ENCODE data around the gene DHX40. TPM values are rescaled to one million over a fixed set of nuclear protein-coding genes. Genes with fewer than 3 reads are reported as not detected.
"Not testable (repeated sequence)": the region's sequence is repeated elsewhere in the genome, so short reads cannot be mapped to it uniquely, and the experiment has no call there.

DHX40 gene
- 16.8 and 17.1 TPM in 2 replicates for total RNA-seq

- Mint-ChIP-seq H3K27ac (peak within 1 kb of the TSS; percentile 100), H3K27me3 (ENCODE audit: insufficient read depth) (peaks cover 7% of the 10 kb centered on the region), H3K9me3 (peaks cover 5% of the 10 kb centered on the region), H3K4me3 (peak within 1 kb of the TSS; percentile 100), H3K4me1 (ENCODE audit: low read depth) (peaks cover 24% of the 10 kb centered on the region), H3K36me3 (ENCODE audit: low read depth) (peaks cover 8% of the 10 kb centered on the region)
- intact Hi-C loops (cut with micrococcal nuclease), result loop anchor here (1.0 to 10.0 kb wide), 5 partner anchors 54 to 959 kb away; partner anchors contain the start of genes APPBP2, CLTC, RPS6KB1 and TRIM37
- peak; percentile 90 for DNase-seq (ENCODE audit: low spot score)
Measured at GRCh38 chr17:59565171-59565958, at the start of gene DHX40. Gene DHX40 (plus strand): TSS chr17:59565610. CDS start chr17:59565672, 62 bp downstream.

DNA sequence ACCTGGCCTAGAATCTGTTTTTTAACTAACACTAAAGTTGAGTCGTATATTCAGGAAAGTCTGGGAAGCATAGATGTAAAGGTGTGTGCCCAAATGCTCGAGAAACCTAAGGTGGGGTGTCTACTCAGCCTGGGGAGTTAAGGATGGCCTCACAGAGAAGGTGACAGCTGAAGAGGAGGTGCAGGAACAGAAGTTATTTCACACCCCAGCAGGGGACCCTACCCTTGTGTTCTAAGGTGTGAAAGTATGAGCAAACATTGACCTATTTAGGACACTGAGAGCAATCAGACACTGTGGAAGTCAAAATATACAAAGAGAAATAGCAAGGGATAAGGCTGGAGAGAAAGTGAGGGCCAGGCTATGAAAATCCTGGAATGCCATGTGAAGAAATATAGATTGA, 49.0 kb upstream of the DHX40 start:
- H3K27me3 Mint-ChIP-seq (ENCODE audit: insufficient read depth), result peaks cover 17% of the 10 kb centered on the region
- peaks cover 3% of the 10 kb centered on the region for H3K4me1 Mint-ChIP-seq (ENCODE audit: low read depth)
- H3K36me3 Mint-ChIP-seq (ENCODE audit: low read depth), result no peaks in the 10 kb centered on the region
- no peak overlapping the region for H3K27ac Mint-ChIP-seq
- intact Hi-C loops (cut with micrococcal nuclease), result no loop called here
- DNase-seq (ENCODE audit: low spot score), result no peak
- no peaks in the 10 kb centered on the region for H3K9me3 Mint-ChIP-seq
- H3K4me3 Mint-ChIP-seq, result no peak overlapping the region

GRCh38 chr17:59519132-59519531, 46.3 kb upstream of the DHX40 start:
- H3K27ac Mint-ChIP-seq, result no peak overlapping the region
- no peaks in the 10 kb centered on the region for H3K9me3 Mint-ChIP-seq
- no peak for DNase-seq (ENCODE audit: low spot score)
- peaks cover 7% of the 10 kb centered on the region for H3K4me1 Mint-ChIP-seq (ENCODE audit: low read depth)
- H3K27me3 Mint-ChIP-seq (ENCODE audit: insufficient read depth), result peaks cover 16% of the 10 kb centered on the region
- intact Hi-C loops (cut with micrococcal nuclease), result no loop called here
- no peaks in the 10 kb centered on the region for H3K36me3 Mint-ChIP-seq (ENCODE audit: low read depth)
- no peak overlapping the region for H3K4me3 Mint-ChIP-seq

- H3K9me3 Mint-ChIP-seq, result no peaks in the 10 kb centered on the region
- H3K27me3 Mint-ChIP-seq (ENCODE audit: insufficient read depth), result peaks cover 16% of the 10 kb centered on the region
- H3K36me3 Mint-ChIP-seq (ENCODE audit: low read depth), result no peaks in the 10 kb centered on the region
- H3K27ac Mint-ChIP-seq, result no peak overlapping the region
- DNase-seq (ENCODE audit: low spot score), result no peak
- H3K4me1 Mint-ChIP-seq (ENCODE audit: low read depth), result peaks cover 7% of the 10 kb centered on the region
- intact Hi-C loops (cut with micrococcal nuclease), result loop anchor here (2.0 to 5.0 kb wide), 5 partner anchors 47 to 517 kb away; no protein-coding TSS in a partner anchor
- H3K4me3 Mint-ChIP-seq, result no peak overlapping the region
Measured at GRCh38 chr17:59520251-59520650, 45.2 kb upstream of the DHX40 start.

DNA sequence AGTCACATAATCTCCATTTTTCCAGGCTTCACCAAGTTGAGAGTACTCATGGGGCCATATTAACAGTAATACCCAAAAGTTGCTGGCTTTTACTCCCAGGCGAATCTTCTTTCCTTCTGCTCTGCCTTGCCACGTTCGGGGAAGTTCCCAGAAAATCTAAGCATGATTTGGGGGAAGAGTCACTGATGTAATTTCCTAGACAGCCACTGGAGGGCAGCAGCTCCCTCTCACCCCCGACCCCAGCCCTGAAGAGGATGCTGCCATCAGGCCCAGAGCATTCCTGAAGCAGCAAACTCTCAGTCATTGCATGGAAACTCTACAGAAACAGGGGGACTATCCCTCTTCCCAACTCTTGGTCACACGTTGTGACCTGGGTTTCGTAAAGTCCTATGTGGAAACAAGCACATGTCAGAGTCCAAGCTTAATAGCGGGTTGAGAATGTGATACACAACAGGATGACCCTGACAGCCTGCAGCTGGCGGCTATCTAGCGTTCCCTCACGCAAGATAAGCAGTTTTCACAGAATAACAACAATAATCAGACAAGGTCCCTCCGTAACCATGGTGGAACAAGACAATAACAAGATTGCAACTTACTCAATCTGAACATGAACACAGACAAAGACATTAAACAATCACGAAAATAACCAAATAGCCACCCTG, 43.8 kb upstream of the DHX40 start:
- H3K4me1 Mint-ChIP-seq (ENCODE audit: low read depth), result peaks cover 7% of the 10 kb centered on the region
- H3K27me3 Mint-ChIP-seq (ENCODE audit: insufficient read depth), result peaks cover 26% of the 10 kb centered on the region
- H3K27ac Mint-ChIP-seq, result no peak overlapping the region
- no peaks in the 10 kb centered on the region for H3K36me3 Mint-ChIP-seq (ENCODE audit: low read depth)
- intact Hi-C loops (cut with micrococcal nuclease), result loop anchor here (1.0 to 5.0 kb wide), 7 partner anchors 45 to 516 kb away; no protein-coding TSS in a partner anchor
- no peaks in the 10 kb centered on the region for H3K9me3 Mint-ChIP-seq
- peak; percentile 42 for DNase-seq (ENCODE audit: low spot score)
- H3K4me3 Mint-ChIP-seq, result no peak overlapping the region

- not testable (repeated sequence) for H3K4me1 Mint-ChIP-seq (ENCODE audit: low read depth); H3K27ac Mint-ChIP-seq; H3K4me3 Mint-ChIP-seq; DNase-seq (ENCODE audit: low spot score); H3K9me3 Mint-ChIP-seq; H3K36me3 Mint-ChIP-seq (ENCODE audit: low read depth)
- H3K27me3 Mint-ChIP-seq (ENCODE audit: insufficient read depth), result peaks cover 35% of the 10 kb centered on the region
- intact Hi-C loops (cut with micrococcal nuclease), result loop anchor here (5.0 kb wide), 2 partner anchors 198 to 512 kb away; no protein-coding TSS in a partner anchor
Measured at GRCh38 chr17:59524930-59525329, 40.5 kb upstream of the DHX40 start.

- H3K36me3 Mint-ChIP-seq (ENCODE audit: low read depth), result no peaks in the 10 kb centered on the region
- H3K27me3 Mint-ChIP-seq (ENCODE audit: insufficient read depth), result peaks cover 30% of the 10 kb centered on the region
- H3K4me1 Mint-ChIP-seq (ENCODE audit: low read depth), result peaks cover 7% of the 10 kb centered on the region
- DNase-seq (ENCODE audit: low spot score), result no peak
- no peak overlapping the region for H3K4me3 Mint-ChIP-seq
- H3K9me3 Mint-ChIP-seq, result no peaks in the 10 kb centered on the region
- intact Hi-C loops (cut with micrococcal nuclease), result no loop called here
- H3K27ac Mint-ChIP-seq, result no peak overlapping the region
Measured at GRCh38 chr17:59525668-59526067, 39.7 kb upstream of the DHX40 start.

- no peaks in the 10 kb centered on the region for H3K36me3 Mint-ChIP-seq (ENCODE audit: low read depth)
- H3K9me3 Mint-ChIP-seq, result no peaks in the 10 kb centered on the region
- no peak overlapping the region for H3K27ac Mint-ChIP-seq
- peaks cover 4% of the 10 kb centered on the region for H3K4me1 Mint-ChIP-seq (ENCODE audit: low read depth)
- no peak overlapping the region for H3K4me3 Mint-ChIP-seq
- DNase-seq (ENCODE audit: low spot score), result no peak
- peaks cover 30% of the 10 kb centered on the region for H3K27me3 Mint-ChIP-seq (ENCODE audit: insufficient read depth)
- intact Hi-C loops (cut with micrococcal nuclease), result no loop called here
Measured at GRCh38 chr17:59526451-59526850, 39.0 kb upstream of the DHX40 start.

- DNase-seq (ENCODE audit: low spot score), result no peak
- H3K4me1 Mint-ChIP-seq (ENCODE audit: low read depth), result no peaks in the 10 kb centered on the region
- intact Hi-C loops (cut with micrococcal nuclease), result no loop called here
- peaks cover 31% of the 10 kb centered on the region for H3K27me3 Mint-ChIP-seq (ENCODE audit: insufficient read depth)
- no peak overlapping the region for H3K27ac Mint-ChIP-seq
- no peak overlapping the region for H3K4me3 Mint-ChIP-seq
- H3K36me3 Mint-ChIP-seq (ENCODE audit: low read depth), result no peaks in the 10 kb centered on the region
- H3K9me3 Mint-ChIP-seq, result no peaks in the 10 kb centered on the region
Measured at GRCh38 chr17:59527325-59527917, 38.0 kb upstream of the DHX40 start.

GRCh38 chr17:59527931-59528330, 37.5 kb upstream of the DHX40 start:
- Mint-ChIP-seq H3K4me1 (ENCODE audit: low read depth) (no peaks in the 10 kb centered on the region), H3K9me3 (no peaks in the 10 kb centered on the region), H3K27me3 (ENCODE audit: insufficient read depth) (peaks cover 31% of the 10 kb centered on the region), H3K27ac (no peak overlapping the region), H3K4me3 (no peak overlapping the region), H3K36me3 (ENCODE audit: low read depth) (no peaks in the 10 kb centered on the region)
- DNase-seq (ENCODE audit: low spot score), result no peak
- intact Hi-C loops (cut with micrococcal nuclease), result no loop called here

GRCh38 chr17:59530531-59530930, 34.9 kb upstream of the DHX40 start:
- no peak overlapping the region for H3K4me3 Mint-ChIP-seq
- H3K4me1 Mint-ChIP-seq (ENCODE audit: low read depth), result no peaks in the 10 kb centered on the region
- peaks cover 31% of the 10 kb centered on the region for H3K27me3 Mint-ChIP-seq (ENCODE audit: insufficient read depth)
- intact Hi-C loops (cut with micrococcal nuclease), result no loop called here
- no peaks in the 10 kb centered on the region for H3K36me3 Mint-ChIP-seq (ENCODE audit: low read depth)
- no peak overlapping the region for H3K27ac Mint-ChIP-seq
- no peaks in the 10 kb centered on the region for H3K9me3 Mint-ChIP-seq
- DNase-seq (ENCODE audit: low spot score), result no peak

DNA sequence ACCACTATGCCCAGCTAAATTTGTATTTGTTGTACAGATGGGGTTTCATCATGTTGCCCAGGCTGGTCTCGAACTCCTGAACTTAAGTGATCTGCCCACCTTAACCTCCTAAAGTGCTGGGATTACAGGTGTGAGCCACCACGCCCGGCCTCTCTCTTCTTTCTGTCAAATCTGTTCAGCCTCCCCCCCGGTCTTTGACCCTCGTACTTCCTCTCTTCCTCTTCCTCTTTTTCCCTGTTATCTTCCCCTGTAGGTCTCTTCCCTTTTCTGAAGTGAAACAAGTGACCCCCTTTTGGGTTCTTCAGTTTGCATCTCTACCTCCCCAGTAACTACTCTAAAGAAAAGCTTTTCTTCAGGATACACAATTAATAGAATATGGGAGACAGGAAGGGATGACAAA, 31.7 kb upstream of the DHX40 start:
- Mint-ChIP-seq H3K36me3 (ENCODE audit: low read depth) (no peaks in the 10 kb centered on the region), H3K9me3 (no peaks in the 10 kb centered on the region), H3K4me3 (no peak overlapping the region), H3K27me3 (ENCODE audit: insufficient read depth) (peaks cover 18% of the 10 kb centered on the region), H3K27ac (no peak overlapping the region), H3K4me1 (ENCODE audit: low read depth) (no peaks in the 10 kb centered on the region)
- intact Hi-C loops (cut with micrococcal nuclease), result no loop called here
- DNase-seq (ENCODE audit: low spot score), result no peak

GRCh38 chr17:59534583-59534982, 30.8 kb upstream of the DHX40 start:
- H3K4me1 Mint-ChIP-seq (ENCODE audit: low read depth), result no peaks in the 10 kb centered on the region
- H3K4me3 Mint-ChIP-seq, result no peak overlapping the region
- H3K27ac Mint-ChIP-seq, result no peak overlapping the region
- peaks cover 22% of the 10 kb centered on the region for H3K27me3 Mint-ChIP-seq (ENCODE audit: insufficient read depth)
- no peak for DNase-seq (ENCODE audit: low spot score)
- no peaks in the 10 kb centered on the region for H3K9me3 Mint-ChIP-seq
- intact Hi-C loops (cut with micrococcal nuclease), result no loop called here
- H3K36me3 Mint-ChIP-seq (ENCODE audit: low read depth), result no peaks in the 10 kb centered on the region

Data from activated T-helper 1 cell treated with anti-CD3 and anti-CD28 coated beads, Interleukin-12 subunit alpha, Interleukin-12 subunit beta, Interleukin-2, Interleukin-4 antibody, amounts not matched to agents 30 ng/mL and 10 ng/mL and 1 ng/mL, durations not matched to agents 14 hours and 24 hours and 36 hours (primary cell).